Mucosa of descending colon (tissue), 3 donors: ENCODE measurements around the gene UCP2. TPM values are rescaled to one million over a fixed set of nuclear protein-coding genes. Genes with fewer than 3 reads are reported as not detected.

Experiments
- ATAC-seq: fragments of 200-7000 bp; cut with Tn5 transposase; one replicate; pipeline ENCODE4 v1.9.1; 2020; ENCODE audit warnings: mild to moderate bottlenecking, moderate library complexity
- DNase-seq, 3 donors: peaks; one replicate each; pipeline ENCODE4 v3.0.0-alpha.2; 2020
- H3K36me3 ChIP-seq: fragments of 200-600 bp; one replicate; pipeline ENCODE4 v1.8.0; 2021; ENCODE audit warnings: low read depth, mild to moderate bottlenecking
- H3K4me1 ChIP-seq: fragments of 200-600 bp; one replicate; pipeline ENCODE4 v1.8.0; 2021; ENCODE audit warnings: low read depth, mild to moderate bottlenecking
- H3K4me3 ChIP-seq: fragments of 200-600 bp; one replicate; pipeline ENCODE4 v1.8.0; 2021; ENCODE audit warnings: mild to moderate bottlenecking
- H3K9me3 ChIP-seq: fragments of 200-600 bp; one replicate; pipeline ENCODE4 v1.8.0; 2021; ENCODE audit warnings: mild to moderate bottlenecking
- intact Hi-C, 2 donors: fragments of 100-400 bp; cut with DNase I in 1 of 2; cut with micrococcal nuclease in 1 of 2; formaldehyde crosslinking; loops; one replicate each; pipeline versions ENCODE4 v1.11.0 to v1.11.1; 2022; cut with DNase I, micrococcal nuclease
- total RNA-seq, 3 donors: library from RNA; stranded (reverse); fragmentation: NEBNext Ultra II Directional in 2 of 3; extraction: Animal tissue kit (Norgen Biotek cat#: 25700) in 2 of 3; gene quantifications; one replicate each; pipeline versions ENCODE4 v1.2.1 to v1.2.4, GENCODE V29; 2021 to 2023
- TF ChIP-seq, protein P1 (sequence below): fragments of 200-600 bp; IDR thresholded peaks from one replicate; pipeline ENCODE4 v1.8.0; 2022; ENCODE audit warnings: antibody characterized with exemption, mild to moderate bottlenecking
- donor health status: DM: no; HTN: no; CAD: no; lungs with moderate emphysema.
- donor health status: DM: no; HTN: no; CAD: no.
- donor health status: DM: no; HTN: yes; CAD: no.

Gene UCP2
- total RNA-seq, 3 donors from 2014 or later: 36.4 to 61.3 (median 39.9) TPM

DNA sequence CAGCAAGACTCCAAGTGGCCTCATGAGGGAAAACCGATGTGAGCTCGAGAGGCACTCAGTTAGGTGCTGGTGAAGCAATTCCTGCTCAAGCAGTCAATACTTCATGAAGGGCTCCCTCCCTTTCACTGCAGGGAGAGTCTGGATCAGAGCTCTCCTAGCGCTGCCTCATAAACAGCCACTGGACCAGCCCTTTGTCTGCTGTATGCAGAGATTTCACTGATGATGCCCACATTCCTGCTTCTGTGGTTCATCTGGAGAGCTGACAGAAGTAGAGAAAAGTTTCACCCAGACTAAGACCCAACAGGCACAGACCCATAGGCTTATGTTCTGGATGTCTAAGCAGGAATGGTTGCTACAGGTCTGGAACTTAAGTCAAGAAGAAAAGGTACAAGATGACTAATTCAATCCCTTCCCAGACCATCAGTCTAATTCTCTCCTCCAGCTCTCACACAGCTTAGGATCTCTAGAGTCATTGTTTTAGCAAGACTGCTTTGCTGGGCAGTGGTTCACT lies 4.0 kb downstream of the UCP2 start:
- Histone ChIP-seq H3K4me1 (peaks cover 28% of the 10 kb centered on the region), H3K9me3 (no peaks in the 10 kb centered on the region), H3K36me3 (no peaks in the 10 kb centered on the region), H3K4me3 (no peak overlapping the region)
- intact Hi-C loops: no loop called here
- ATAC-seq (no peak), DNase-seq (no peak)
- TF ChIP-seq, protein P1, sequence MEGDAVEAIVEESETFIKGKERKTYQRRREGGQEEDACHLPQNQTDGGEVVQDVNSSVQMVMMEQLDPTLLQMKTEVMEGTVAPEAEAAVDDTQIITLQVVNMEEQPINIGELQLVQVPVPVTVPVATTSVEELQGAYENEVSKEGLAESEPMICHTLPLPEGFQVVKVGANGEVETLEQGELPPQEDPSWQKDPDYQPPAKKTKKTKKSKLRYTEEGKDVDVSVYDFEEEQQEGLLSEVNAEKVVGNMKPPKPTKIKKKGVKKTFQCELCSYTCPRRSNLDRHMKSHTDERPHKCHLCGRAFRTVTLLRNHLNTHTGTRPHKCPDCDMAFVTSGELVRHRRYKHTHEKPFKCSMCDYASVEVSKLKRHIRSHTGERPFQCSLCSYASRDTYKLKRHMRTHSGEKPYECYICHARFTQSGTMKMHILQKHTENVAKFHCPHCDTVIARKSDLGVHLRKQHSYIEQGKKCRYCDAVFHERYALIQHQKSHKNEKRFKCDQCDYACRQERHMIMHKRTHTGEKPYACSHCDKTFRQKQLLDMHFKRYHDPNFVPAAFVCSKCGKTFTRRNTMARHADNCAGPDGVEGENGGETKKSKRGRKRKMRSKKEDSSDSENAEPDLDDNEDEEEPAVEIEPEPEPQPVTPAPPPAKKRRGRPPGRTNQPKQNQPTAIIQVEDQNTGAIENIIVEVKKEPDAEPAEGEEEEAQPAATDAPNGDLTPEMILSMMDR: no peak

DNA sequence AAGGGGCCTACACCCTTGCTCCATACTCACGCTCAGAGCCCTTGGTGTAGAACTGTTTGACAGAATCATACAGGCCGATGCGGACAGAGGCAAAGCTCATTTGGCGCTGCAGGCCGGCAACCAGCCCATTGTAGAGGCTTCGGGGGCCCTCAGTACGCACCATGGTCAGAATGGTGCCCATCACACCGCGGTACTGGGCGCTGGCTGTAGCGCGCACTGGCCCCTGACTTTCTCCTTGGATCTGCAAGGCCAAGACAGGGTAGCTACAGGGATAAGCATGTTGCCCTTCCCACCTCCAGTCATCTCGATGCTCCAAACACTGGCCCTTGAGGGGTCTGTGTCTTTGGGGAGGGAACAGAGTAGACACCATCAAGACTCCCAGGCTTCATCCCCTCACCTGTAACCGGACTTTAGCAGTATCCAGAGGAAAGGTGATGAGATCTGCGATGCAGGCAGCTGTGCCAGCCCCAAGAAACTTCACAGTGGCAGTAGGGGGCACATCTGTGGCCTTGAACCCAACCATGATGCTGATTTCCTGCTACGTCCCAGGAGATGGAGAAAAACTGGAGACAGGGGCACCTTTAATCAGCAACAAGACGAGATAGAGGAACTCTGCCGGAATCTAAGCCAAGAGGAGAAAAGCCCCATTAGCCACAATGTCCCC lies 4.7 kb downstream of the UCP2 start:
- TF ChIP-seq, protein P1: no peak
- ATAC-seq: no peak
- Histone ChIP-seq H3K36me3 (no peaks in the 10 kb centered on the region), H3K4me1 (peaks cover 31% of the 10 kb centered on the region), H3K4me3 (no peak overlapping the region), H3K9me3 (no peaks in the 10 kb centered on the region)
- DNase-seq: no peak
- intact Hi-C loops: no loop called here

DNA sequence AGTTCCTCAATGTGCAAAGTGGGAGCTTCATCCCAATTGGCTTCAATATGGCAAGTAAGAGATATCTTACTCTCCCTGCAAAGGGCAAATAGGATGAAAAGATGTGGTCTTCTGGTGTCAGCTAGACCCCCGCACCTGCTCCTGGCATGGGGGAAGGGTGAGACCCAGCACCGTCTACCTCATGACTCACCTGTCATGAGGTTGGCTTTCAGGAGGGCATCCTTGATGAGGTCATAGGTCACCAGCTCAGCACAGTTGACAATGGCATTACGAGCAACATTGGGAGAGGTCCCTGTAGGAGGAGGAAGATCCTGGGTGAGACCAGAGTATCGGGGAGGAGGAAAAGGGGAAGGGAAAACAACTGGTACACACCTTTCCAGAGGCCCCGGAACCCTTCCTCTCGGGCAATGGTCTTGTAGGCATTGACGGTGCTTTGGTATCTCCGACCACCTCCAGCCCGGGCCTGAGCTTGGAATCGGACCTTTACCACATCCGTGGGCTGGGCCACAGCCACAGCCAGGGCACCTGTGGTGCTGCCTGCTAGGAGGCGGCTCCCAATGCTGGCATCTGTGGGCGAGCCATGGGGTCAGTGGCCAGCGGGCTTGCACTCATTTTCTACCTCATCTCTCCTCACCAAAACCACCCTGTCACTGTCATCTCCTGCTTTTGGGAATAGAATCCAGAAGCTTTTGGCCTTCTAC lies 6.0 kb downstream of the UCP2 start:
- Histone ChIP-seq H3K36me3 (no peaks in the 10 kb centered on the region), H3K9me3 (no peaks in the 10 kb centered on the region), H3K4me1 (peaks cover 28% of the 10 kb centered on the region), H3K4me3 (no peak overlapping the region)
- DNase-seq: peak in 1 of 3 donors; percentile 24
- TF ChIP-seq, protein P1: no peak
- no peak for ATAC-seq
- intact Hi-C loops: no loop called here

DNA sequence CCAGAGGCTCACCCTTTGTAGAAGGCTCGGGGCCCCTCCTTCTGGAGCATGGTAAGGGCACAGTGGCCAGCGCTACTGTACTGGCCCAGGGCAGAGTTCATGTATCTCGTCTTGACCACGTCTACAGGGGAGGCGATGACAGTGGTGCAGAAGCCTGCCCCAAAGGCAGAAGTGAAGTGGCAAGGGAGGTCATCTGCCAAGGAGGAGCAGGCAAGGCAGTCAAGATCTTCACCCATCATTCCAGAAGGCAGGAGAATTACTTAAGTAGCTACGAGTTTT lies 7.2 kb downstream of the UCP2 start:
- no peaks in the 10 kb centered on the region for H3K9me3 ChIP-seq
- TF ChIP-seq, protein P1: no peak
- no peaks in the 10 kb centered on the region for H3K36me3 ChIP-seq
- H3K4me1 ChIP-seq: peaks cover 25% of the 10 kb centered on the region
- DNase-seq (no peak), ATAC-seq (no peak)
- intact Hi-C loops: no loop called here
- no peak overlapping the region for H3K4me3 ChIP-seq

DNA sequence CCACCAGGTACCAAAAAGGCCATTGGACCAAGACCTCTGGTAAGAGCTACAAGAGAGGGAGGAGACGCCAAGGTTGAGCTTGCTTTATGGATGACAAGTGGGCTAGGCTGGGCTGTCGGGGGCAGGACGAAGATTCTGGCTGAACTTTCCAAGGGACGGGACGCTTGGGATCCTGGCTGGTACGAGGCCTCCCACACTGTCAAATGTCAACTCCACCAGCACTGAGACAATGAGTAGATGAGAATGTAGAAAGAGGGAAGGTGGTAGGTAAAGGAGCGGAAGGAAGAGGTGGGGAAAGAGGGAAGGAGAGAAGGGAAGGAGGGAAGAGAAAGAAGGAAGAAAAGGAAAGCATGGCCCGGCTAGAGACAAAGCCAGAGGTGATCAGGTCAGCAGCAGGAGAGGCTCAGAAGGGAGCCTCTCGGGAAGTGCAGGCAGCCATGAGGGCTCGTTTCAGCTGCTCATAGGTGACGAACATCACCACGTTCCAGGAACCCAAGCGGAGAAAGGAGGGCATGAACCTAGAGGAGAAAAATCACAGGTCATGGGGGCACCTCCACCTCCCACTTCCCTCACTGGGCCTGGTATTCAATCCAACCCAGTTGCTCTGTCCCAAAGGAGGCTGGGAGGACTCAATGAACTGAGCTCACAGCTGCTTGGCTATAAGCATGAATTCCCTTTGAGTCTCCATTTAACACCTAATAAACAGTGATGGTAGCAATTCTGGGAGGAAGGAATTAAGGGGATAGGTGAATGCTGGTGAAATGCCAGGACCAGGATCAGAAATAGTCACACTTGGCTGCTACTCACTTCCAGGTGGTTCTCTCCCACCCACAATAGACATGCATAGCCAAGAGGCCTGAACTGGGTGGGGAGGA lies 7.8 kb downstream of the UCP2 start:
- Histone ChIP-seq H3K9me3 (no peaks in the 10 kb centered on the region), H3K36me3 (no peaks in the 10 kb centered on the region), H3K4me3 (no peak overlapping the region), H3K4me1 (peaks cover 24% of the 10 kb centered on the region)
- intact Hi-C loops: no loop called here
- TF ChIP-seq, protein P1: no peak
- DNase-seq (peak in 1 of 3 donors; percentile 24), ATAC-seq (no peak)
